HG03439 (cell line): ENCODE results near the gene MAP3K1.

Experiments
- ATAC-seq: cut with Tn5 transposase; IDR thresholded peaks from one replicate; pipeline ENCODE4 v1.9.1; 2021; ENCODE audit warnings: mild to moderate bottlenecking, moderate library complexity; ENCODE audit not compliant: unreplicated experiment

MAP3K1 gene

DNA sequence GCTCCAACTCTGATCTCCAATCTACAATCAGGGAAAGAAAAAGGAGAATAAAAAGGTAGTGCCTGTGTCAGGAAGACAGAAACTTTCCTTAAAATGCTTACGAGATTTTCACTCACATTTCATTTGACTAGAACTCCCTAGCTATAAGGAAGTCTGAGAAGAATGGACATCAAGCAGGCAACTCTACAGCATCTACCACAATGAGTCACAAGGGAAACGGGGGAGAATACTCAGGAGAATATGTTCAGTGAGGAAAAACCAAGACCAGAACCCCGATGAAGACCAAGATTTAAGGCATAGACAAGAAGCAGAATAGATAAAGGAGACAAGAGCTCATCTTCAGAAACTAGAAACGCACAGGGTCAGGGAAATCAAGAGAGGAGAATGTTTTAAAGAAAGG lies 85.0 kb downstream of the MAP3K1 start:
- no peak for ATAC-seq

DNA sequence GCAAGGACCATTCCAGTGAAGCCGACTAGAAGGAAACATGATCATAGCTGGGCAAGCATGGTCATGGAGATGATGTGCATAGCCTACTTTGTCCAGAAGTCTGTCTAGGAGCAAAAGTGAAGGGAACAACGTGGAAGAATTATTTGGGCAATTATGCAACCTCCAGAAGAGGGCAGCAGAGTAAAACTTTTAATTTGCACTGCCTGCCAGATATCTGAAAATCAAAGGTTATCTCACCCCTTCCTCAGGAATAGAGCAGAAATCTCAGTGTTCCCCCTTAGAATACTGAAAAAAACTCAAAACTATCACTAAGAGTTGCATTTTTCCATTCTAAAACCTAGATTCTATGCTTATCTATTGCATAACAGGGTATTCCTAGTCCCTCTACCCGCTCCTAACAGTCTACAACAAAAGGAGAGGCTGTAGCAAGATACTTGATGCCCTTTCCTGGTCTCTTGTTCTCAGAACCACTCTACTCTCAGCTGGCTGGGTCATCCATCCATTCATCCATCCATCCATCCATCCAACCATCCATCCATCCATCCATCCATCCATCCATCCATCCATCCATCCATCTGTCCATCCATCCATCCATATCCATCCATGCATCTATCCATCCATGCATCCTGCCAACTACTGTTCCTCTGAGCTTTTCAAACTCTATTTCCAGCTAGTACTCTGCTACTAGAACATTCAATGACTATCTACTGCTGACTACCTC lies 85.7 kb downstream of the MAP3K1 start:
- ATAC-seq = no peak

DNA sequence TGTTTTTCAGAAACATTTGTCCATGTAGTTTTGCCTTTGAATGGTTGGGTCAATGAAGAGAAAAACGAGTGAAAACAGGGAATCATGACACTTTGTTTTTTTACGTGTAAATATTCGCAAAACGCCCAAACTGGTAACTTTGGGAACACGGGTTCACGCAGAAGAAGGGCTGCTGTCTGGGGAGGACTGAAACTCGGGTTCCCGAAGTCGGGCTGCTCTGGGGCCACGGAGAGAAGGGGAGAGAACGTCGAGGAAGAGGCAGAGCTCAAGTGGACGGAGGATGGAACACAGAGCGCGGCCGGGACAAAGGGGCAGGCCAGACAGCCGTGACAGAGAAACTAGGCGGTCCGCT lies 93.6 kb downstream of the MAP3K1 start:
- no peak for ATAC-seq

DNA sequence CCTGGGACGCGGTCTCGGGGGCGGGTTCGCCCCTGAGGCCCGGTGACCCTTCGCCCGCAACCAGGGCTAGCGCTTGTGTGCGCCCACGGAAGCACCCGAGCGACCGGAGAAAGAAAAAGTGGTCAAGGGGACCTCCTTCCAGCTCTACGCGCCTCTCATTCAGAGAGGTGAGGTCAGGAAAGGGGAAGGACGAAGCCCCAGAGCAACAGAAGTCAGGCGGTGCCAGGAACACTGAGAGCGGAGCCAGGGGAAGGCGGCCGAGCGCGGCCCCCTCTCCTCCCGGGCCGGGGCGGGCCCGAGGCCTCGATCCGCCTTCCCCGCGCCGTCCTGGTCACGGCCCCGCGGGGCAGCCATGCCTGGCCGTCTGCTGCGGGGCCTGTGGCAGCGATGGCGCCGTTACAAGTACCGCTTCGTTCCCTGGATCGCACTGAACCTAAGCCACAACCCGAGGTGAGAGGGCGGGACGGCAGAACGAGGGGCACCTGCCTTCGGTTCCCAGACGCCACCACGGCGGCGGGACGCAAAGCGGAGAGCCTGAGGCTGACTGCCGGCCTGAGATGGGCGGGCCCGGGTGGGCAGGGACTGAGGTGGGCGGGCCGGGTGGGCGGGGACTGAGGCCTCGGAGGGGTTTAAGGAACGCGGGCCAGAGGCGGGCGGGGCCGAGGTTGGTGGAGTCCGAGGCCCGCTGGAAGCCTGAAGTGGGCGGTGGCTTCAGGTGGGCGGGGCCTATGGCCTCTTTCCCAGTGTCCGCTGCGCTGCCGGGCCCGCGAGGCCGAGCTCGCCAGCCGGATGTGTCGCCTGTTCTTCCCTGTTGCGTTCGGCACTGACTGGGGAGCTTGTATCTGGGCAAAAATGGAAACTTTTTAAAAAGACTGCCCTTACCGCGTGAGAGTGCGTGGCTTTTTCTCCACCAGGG lies 94.2 kb downstream of the MAP3K1 start, which contains the start of gene SETD9:
Gene SETD9 (plus strand): TSS at position 303 of the 916 bp plus-strand sequence. CDS start 50 bp downstream, at position 353.
- ATAC-seq = peak; percentile 86

DNA sequence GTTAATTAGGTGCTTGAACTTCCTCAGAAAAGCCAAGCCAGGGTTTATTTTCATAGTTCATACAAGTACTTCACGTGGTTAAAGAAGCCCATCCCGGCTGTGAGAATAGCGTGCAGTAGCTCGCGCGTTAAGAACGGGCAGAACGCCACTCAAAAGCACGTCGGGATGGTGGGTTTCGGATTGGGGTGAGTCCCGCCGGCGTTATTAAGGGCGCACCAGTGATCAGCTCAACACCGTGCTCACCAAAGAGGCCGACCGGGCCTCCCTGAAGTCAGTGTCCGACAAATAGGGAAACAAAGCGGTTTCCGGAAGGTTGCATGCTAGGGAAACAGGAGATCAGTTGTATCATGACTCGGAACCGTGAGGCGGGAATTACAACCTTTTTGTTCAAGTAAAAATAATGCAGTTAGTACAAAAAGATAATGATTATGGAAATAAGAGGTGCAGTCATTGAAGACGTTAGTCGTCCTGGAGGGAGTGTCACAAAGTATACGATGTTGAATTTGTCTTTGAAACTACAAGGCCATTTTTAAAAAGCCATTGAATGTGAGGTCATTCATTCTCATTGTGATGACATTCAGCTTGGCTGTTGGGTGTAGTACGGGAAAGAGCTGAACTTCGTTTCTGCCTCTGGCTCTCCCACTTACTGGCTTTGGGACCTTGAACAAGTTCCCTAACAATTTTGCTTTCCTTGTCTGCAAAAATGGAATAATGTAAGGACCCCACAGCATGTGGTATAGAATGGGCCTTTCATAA lies 95.0 kb downstream of the MAP3K1 start:
- ATAC-seq = peak; percentile 26

DNA sequence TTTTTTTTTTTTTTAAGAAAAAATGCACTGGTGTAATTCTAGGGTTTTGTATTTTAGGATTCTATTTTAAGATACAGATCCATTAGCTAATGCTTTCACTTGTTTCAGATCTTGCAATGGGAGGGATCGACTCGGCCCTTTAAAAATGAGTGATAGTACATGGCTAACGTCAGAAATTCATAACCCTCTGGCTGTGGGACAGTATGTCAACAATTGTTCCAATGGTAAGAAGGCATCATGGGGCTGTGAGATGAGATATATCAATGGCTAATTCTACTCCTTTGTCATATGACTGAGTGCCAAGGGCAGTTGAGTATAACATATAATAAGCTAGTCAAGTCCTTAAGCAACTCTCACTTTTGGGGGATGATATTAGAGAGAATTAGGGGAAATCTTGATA lies 98.4 kb downstream of the MAP3K1 start:
- no peak for ATAC-seq

DNA sequence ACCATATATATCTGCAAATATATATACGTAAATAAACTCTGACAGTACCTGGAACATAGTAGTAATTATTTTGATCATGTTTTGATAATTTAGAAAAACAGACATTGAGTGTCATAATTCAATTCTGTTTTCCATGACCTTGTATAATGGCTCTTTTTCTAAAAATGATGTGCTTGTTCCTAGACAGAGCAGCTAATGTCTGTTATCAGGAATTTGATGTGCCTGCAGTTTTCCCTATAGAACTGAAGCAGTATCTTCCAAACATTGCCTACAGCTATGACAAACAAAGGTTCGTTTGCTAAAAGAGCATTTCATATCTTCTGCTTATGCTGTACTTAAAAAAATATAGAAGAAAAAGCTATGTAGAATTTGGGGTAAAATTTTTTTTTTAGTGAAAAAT lies 99.3 kb downstream of the MAP3K1 start:
- no peak for ATAC-seq

DNA sequence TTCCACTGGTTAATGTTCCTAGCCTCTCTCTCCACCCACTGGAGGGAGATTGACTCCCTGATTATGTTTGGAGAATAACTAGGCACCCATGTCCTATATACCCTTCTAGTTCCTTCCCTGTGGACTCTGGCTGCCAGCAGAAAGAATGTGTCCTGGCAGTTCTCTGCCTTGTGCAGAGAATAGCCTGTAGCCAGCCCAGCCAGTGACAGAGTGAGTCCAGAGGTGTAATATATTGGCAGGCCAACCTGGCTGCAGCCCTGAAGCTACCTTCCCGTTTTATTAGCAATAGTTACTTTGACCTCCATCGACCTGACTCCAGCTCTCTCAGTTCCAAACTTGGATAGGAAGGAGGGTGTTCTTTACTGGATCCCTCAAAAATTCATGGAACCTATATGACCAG lies 102.2 kb downstream of the MAP3K1 start:
- no peak for ATAC-seq

DNA sequence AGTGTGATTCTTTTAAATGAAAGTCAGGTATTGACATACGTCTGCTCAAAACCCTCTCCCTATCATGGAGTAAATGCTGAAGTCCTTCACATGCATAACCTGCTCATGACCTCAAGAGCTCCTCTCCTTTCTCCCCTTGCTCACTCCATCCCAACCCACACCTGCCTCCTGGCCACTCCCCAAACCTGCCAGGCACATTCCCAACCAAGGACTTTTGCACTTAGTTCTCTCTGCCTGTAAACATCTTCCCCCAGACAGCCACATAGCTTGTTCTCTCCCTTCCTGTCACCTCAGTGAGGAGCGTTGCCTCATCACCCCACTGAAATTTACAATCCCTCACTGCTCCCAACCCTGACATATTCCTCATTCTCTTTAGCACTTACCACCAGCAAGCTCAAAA lies 102.7 kb downstream of the MAP3K1 start:
- no peak for ATAC-seq

DNA sequence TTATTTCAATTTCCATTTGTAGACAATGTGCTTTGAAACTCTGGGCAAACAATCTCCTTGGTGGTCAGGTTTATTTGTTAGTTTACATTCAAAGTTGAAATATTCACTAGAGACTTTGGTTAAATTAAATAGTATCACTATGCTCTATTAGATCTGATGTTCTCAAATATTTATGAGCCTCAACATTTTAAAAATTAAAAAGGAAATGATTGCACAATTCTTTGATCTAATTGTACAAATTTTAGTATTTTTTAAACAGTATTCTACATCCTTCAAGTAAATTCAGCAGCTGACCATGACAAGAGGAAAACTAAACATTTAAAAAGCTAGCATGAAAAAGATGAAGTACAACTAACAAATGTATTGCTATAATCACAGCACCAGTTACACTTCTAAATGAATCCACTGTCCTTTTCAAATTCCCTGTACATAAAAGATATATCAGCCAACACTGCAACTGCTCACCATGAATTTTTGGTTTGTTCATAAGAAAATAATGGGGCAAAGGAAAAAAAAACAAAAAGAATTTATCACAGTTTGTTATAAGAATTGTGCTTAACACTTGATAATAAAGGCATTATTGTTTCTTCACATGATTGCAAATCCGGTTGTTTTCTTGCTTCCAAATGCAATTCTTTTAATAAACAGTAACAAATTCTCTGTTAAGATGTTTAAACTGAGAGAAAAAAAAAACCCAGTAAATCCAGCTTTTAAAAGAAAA lies 104.8 kb downstream of the MAP3K1 start:
- no peak for ATAC-seq

DNA sequence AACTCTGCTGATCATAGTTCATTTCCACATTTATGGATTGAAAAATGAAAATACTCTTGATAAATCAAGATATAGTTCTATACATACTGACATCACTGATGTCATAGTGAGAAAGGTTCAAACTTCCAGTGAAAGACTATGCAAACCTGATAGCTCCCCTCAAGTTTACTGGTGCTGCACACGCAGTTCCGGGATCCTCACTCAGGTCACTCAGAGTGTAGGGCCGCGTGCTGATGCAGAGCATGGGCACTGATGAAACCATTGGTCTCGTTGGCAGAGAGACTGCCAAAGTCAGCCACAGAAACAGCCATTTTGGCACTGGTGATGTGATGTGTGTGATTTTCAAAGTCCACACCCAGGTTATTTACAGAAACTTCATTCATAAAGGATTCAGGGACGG lies 107.6 kb downstream of the MAP3K1 start:
- ATAC-seq = no peak

DNA sequence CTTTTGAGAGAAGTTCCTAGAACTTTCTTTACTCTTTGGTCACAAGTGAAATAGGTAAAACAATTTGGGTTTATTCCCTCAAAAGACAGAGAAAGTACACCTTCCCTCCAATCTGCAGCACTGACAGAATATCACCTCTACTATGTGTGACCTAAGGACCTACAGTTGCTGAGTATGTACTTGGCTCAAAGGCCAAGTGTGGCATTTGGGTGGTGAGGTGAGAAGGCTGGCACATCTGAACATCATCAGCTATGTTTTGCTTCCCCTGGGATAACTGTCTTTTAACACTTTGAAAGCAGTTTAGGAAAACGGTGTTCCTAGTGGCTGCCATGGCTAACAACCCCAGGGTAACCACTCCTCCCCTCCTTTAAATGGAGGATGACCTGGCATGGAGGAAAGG lies 119.0 kb downstream of the MAP3K1 start:
- ATAC-seq = no peak

DNA sequence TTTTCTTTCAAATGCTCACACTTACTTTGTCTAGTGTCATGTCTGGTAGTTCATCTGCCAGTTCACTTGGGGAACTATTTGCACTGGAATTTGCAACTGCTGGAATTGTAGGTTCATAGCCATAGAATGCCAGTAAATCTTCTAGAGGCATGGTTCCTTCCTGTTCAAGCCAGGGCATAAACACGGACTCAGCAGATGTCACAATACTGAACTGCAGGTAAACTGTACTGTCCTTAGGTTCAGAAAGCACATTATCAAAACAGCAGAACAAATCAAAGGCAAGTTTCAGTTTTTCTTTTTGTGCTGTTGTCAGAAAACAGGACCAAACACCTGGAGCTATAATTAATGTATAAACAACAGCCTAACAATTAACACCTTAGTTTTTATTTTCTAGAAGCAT lies 123.5 kb downstream of the MAP3K1 start:
- ATAC-seq = no peak

DNA sequence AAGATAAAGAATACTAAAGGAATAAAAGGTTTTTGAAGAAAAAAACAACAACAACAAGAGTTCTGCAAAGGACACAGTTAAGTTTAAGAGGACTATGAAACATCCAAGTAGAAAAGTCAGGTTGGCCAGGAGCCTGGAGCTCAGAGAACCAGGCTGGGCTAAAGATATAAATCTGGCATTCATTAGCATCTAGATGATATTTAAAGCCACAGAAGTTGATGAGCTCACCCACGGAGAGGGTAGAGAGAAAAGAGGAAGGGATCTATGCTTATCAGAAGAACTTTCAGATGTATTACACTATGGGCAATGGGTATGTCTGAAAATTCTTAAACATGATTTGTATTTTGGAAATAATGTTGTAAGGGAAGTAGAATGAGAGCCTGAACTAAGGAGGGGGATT lies 126.6 kb downstream of the MAP3K1 start:
- no peak for ATAC-seq
